Keratinocyte (primary cell): ENCODE measurements around the gene RASL11A. TPM values are rescaled to one million over a fixed set of nuclear protein-coding genes. Genes with fewer than 3 reads are reported as not detected.

Source experiments
- DNase-seq: peaks from one replicate; pipeline ENCODE4 v3.0.0-alpha.2; 2011; ENCODE audit warnings: low read depth, missing footprints, low spot score
- FAIRE-seq: peaks from 2 replicates; lab custom pipeline; 2011; peaks lifted over from hg19 to GRCh38; lab: Jason Lieb, UNC
- H2AFZ ChIP-seq: 2 replicates; pipeline ENCODE4 v1.6.0; 2012; ENCODE audit warnings: low read length, control low read depth, inconsistent platforms; ENCODE audit not compliant: control insufficient read depth
- H3K27ac ChIP-seq: 2 replicates; pipeline ENCODE4 v1.5.1; 2011; ENCODE audit warnings: low read length; ENCODE audit not compliant: control insufficient read depth, insufficient read depth
- H3K27me3 ChIP-seq: 3 replicates; pipeline ENCODE4 v1.6.0; 2011; ENCODE audit warnings: low read length; ENCODE audit not compliant: control insufficient read depth, insufficient read depth; ENCODE audit errors: extremely low read depth
- H3K36me3 ChIP-seq, 2 experiments: 2 replicates in 1 of 2; 3 replicates in 1 of 2; pipeline ENCODE4 v1.5.1; 2011; ENCODE audit warnings: low read length in 2 of 2, mild to moderate bottlenecking in 1 of 2; ENCODE audit not compliant: control insufficient read depth in 2 of 2, insufficient read depth in 2 of 2; ENCODE audit errors: extremely low read depth in 1 of 2
- H3K4me1 ChIP-seq: 3 replicates; pipeline ENCODE4 v1.5.1; 2011; ENCODE audit warnings: low read length; ENCODE audit not compliant: control insufficient read depth, insufficient read depth; ENCODE audit errors: extremely low read depth
- H3K4me2 ChIP-seq: 3 replicates; pipeline ENCODE4 v1.6.0; 2011; ENCODE audit warnings: low read depth, low read length; ENCODE audit not compliant: control insufficient read depth, insufficient read depth; ENCODE audit errors: extremely low read depth
- H3K4me3 ChIP-seq, 3 experiments: fragments of 200-600 bp in 1 of 3; sonication (generic) in 1 of 3; 2 replicates in 2 of 3; 3 replicates in 1 of 3; pipeline ENCODE4 v1.5.1; 2011 to 2016; ENCODE audit warnings: low read length in 3 of 3, mild to moderate bottlenecking in 3 of 3, control low read depth in 2 of 3, inconsistent platforms in 1 of 3, low read depth in 1 of 3, mixed read lengths in 1 of 3, mixed run types in 1 of 3, moderate library complexity in 1 of 3; ENCODE audit not compliant: control insufficient read depth in 2 of 3, insufficient read depth in 2 of 3; ENCODE audit errors: extremely low read depth in 1 of 3
- H3K79me2 ChIP-seq: 2 replicates; pipeline ENCODE4 v1.6.0; 2012; ENCODE audit warnings: low read length; ENCODE audit not compliant: control insufficient read depth, insufficient read depth
- H3K9ac ChIP-seq: 3 replicates; pipeline ENCODE4 v1.6.0; 2011; ENCODE audit warnings: low read length; ENCODE audit not compliant: control insufficient read depth, insufficient read depth; ENCODE audit errors: extremely low read depth
- H3K9me1 ChIP-seq: 3 replicates; pipeline ENCODE4 v1.6.0; 2011; ENCODE audit warnings: low read length; ENCODE audit not compliant: control insufficient read depth, insufficient read depth; ENCODE audit errors: extremely low read depth
- H3K9me3 ChIP-seq: 2 replicates; pipeline ENCODE4 v1.5.1; 2012; ENCODE audit warnings: low read depth, low read length; ENCODE audit not compliant: control insufficient read depth
- H4K20me1 ChIP-seq: 3 replicates; pipeline ENCODE4 v1.6.0; 2011; ENCODE audit warnings: low read length; ENCODE audit not compliant: control insufficient read depth, insufficient read depth; ENCODE audit errors: extremely low read depth
- EZH2 ChIP-seq: IDR thresholded peaks from one replicate; pipeline ENCODE4 v1.6.1; 2012; ENCODE audit warnings: inconsistent platforms, mild to moderate bottlenecking, low read length, moderate library complexity
- dilution Hi-C: fragments of 300-500 bp; cut with MboI; formaldehyde crosslinking; loops from one replicate; pipeline ENCODE4 v1.7.0; 2020; ENCODE audit warnings: low sequenced_read_pairs; ENCODE audit not compliant: extremely low pct_ligation_motif_present
- polyA plus RNA-seq, 5 experiments: library from polyadenylated mRNA; depleted of rRNA in 3 of 5; stranded (reverse) in 3 of 5; stranded (forward) in 1 of 5; unstranded in 1 of 5; fragments of >200 nt; gene quantifications; 1 replicate in 1 of 5; 2 replicates in 3 of 5; 3 replicates in 1 of 5; pipeline versions ENCODE4 v1.2.1 to v1.2.3, GENCODE V29; 2011 to 2012; ENCODE audit warnings: missing spikeins in 2 of 5, low read depth in 1 of 5, low replicate concordance in 1 of 5
- TF ChIP-seq, protein P1 (sequence below), 3 experiments: IDR thresholded peaks in 1 of 3; conservative IDR thresholded peaks in 1 of 3; optimal IDR thresholded peaks in 1 of 3; 2 replicates in 2 of 3; 3 replicates in 1 of 3; pipeline versions ENCODE3 to v1.5.1; 2011; ENCODE audit warnings: low read length in 3 of 3, mild to moderate bottlenecking in 3 of 3, moderate library complexity in 2 of 3, control low read depth in 1 of 3, inconsistent platforms in 1 of 3; ENCODE audit not compliant: insufficient read depth in 2 of 3; ENCODE audit errors: extremely low read depth in 1 of 3

The RASL11A gene
- polyA plus RNA-seq, 1 donor (not counting 4 experiments of a cell fraction or from before 2014, with no cell fraction given) = 1.5 TPM

DNA sequence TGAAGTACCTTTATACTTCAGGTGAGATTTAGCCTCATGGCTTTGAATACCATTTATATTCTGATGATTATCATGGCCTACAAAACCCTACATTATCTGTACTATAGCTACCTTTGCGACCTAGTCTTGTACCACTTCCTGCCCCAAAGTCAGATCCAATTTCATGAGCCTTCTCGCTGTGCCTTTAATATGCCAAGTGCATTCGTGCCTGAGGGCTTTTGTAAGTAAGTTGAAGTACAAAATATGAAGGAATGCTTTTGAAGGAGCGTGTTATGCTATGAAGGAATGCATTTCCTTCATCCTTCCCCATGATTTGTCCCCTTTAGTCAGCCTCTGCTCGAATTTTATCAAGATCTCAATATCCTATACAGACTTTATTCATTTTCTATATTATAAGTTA lies 9.2 kb upstream of the RASL11A start:
- Histone ChIP-seq H3K79me2 (peaks cover 13% of the 10 kb centered on the region), H3K4me1 (peaks cover 18% of the 10 kb centered on the region), H3K4me3 (no peak overlapping the region), H3K36me3 (peaks cover 11 to 23% of the 10 kb centered on the region in 2 experiments), H3K27ac (no peak overlapping the region), H3K9me1 (peaks cover 7% of the 10 kb centered on the region), H3K4me2 (no peak overlapping the region), H3K9ac (no peak overlapping the region), H3K27me3 (no peaks in the 10 kb centered on the region), H4K20me1 (peaks cover 15% of the 10 kb centered on the region), H2AFZ (no peak overlapping the region), H3K9me3 (no peaks in the 10 kb centered on the region)
- no peak for DNase-seq
- dilution Hi-C loops = no loop called here
- no peak for TF ChIP-seq EZH2
- TF ChIP-seq, protein P1, sequence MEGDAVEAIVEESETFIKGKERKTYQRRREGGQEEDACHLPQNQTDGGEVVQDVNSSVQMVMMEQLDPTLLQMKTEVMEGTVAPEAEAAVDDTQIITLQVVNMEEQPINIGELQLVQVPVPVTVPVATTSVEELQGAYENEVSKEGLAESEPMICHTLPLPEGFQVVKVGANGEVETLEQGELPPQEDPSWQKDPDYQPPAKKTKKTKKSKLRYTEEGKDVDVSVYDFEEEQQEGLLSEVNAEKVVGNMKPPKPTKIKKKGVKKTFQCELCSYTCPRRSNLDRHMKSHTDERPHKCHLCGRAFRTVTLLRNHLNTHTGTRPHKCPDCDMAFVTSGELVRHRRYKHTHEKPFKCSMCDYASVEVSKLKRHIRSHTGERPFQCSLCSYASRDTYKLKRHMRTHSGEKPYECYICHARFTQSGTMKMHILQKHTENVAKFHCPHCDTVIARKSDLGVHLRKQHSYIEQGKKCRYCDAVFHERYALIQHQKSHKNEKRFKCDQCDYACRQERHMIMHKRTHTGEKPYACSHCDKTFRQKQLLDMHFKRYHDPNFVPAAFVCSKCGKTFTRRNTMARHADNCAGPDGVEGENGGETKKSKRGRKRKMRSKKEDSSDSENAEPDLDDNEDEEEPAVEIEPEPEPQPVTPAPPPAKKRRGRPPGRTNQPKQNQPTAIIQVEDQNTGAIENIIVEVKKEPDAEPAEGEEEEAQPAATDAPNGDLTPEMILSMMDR (optimal IDR thresholded peaks at IDR 0.05 in 1 of 3, IDR thresholded peaks at IDR 0.05 in 1 of 3, conservative IDR thresholded peaks at IDR 0.05 in 1 of 3; ENCODE audit: extremely low read depth in 1 of 3, insufficient read depth in 2 of 3, low read length in 3 of 3) = no peak
- FAIRE-seq = peak; percentile 34

DNA sequence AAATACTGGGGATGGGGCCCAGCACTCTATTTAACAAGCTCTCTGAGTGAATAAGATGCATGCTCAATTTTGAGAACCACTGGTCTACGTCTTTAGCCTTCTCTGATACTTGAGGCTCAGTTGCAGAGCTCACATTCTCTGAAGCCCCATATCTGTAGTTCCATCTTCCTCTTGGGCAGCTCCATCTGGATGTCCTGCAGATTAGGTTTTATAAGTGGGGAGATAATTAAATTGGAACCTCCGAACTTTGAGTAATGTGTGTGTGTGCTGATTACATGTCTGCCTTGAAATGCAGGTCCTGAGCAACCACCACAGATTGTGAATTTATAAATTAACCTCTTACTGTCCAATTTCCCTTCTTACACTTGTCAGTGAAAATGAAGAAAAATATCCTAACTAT lies 7.2 kb upstream of the RASL11A start:
- H3K4me1 ChIP-seq = peaks cover 14% of the 10 kb centered on the region

More for the DNA sequence above, 7.2 kb upstream of the RASL11A start:
- no peak overlapping the region for H3K4me2 ChIP-seq
- H4K20me1 ChIP-seq = no peaks in the 10 kb centered on the region
- H3K9me1 ChIP-seq = peaks cover 3% of the 10 kb centered on the region
- no peaks in the 10 kb centered on the region for H3K27me3 ChIP-seq
- H3K79me2 ChIP-seq = no peaks in the 10 kb centered on the region
- H2AFZ ChIP-seq = no peak overlapping the region
- TF ChIP-seq EZH2 = no peak
- TF ChIP-seq, protein P1 (optimal IDR thresholded peaks at IDR 0.05 in 1 of 3, IDR thresholded peaks at IDR 0.05 in 1 of 3, conservative IDR thresholded peaks at IDR 0.05 in 1 of 3; ENCODE audit: extremely low read depth in 1 of 3, insufficient read depth in 2 of 3, low read length in 3 of 3) = no peak
- H3K27ac ChIP-seq = no peak overlapping the region
- FAIRE-seq (no peak), DNase-seq (no peak)
- H3K36me3 ChIP-seq = peaks cover 0 to 3% of the 10 kb centered on the region in 2 experiments
- no peaks in the 10 kb centered on the region for H3K9me3 ChIP-seq
- H3K4me3 ChIP-seq = no peak overlapping the region
- dilution Hi-C loops = no loop called here
- H3K9ac ChIP-seq = no peak overlapping the region
